ENCODE measurements around the gene ERICH4. TPM values are rescaled to one million over a fixed set of nuclear protein-coding genes. Genes with fewer than 3 reads are reported as not detected.

The ERICH4 gene
- total RNA-seq, 1 experiment from 2014 or later, result not detected

DNA sequence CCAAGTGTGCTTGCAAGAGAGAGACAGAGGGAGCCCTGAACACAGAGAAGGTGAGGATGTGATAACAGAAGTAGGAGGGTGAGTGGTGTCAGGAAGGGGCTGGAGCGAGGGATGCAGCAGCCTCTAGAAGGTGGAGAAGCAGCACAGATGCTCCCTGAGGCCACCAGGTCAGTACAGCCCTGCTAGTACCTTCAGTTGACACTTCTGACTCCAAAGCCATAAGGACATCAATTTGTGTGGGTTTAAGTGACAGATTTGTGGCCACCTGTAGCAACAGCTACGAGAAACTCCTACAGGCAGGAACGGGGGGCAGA lies 6.9 kb downstream of the ERICH4 start:
- no peak overlapping the region for H3K4me3 ChIP-seq (replicated peaks in 1 of 2; ENCODE audit: low read depth in 1 of 2, low read length in 2 of 2)
- DNase-seq (ENCODE audit: low read depth, low spot score) (no peak), ATAC-seq (peak; percentile 13; the same call in 1 of the 2 replicates)
- no peaks in the 10 kb centered on the region for H3K9me3 ChIP-seq (ENCODE audit: control insufficient read depth in 1 of 2, insufficient read depth in 1 of 2, low read depth in 1 of 2, low read length in 2 of 2)
- intact Hi-C loops (cut with micrococcal nuclease), result loop anchor here (1.0 kb wide), 3 partner anchors 113 to 145 kb away; no protein-coding TSS in a partner anchor
- BruUV-seq (replicated peaks), result no TSS peak
- H3K9ac ChIP-seq (ENCODE audit: low read length), result no peak overlapping the region
- RAD21 ChIA-PET (ENCODE audit: low non-redundant PET in 1 of 2, low total read pairs in 2 of 2, uncharacterized antibody in 2 of 2, unreplicated experiment in 2 of 2), result interaction anchor here in 1 of 2 experiments (1.2 to 1.7 kb wide), 2 partner anchors 114 to 121 kb away, joined by 3 to 4 read pairs; no protein-coding TSS in a partner anchor
- TF ChIP-seq JUND (IDR thresholded peaks at IDR 0.05) (no peak), ELF1 (IDR thresholded peaks at IDR 0.05; ENCODE audit: borderline replicate concordance, low read depth) (no peak), YY1 (IDR thresholded peaks at IDR 0.05; ENCODE audit: extremely low read depth, insufficient replicate concordance, low read depth, low read length) (no peak), SIN3A (IDR thresholded peaks at IDR 0.05; ENCODE audit: low read depth) (no peak), CEBPB (IDR thresholded peaks at IDR 0.05; ENCODE audit: low read depth) (no peak), RAD21 (IDR thresholded peaks at IDR 0.05; ENCODE audit: low read depth) (no peak), POLR2AphosphoS5 (IDR thresholded peaks at IDR 0.05; ENCODE audit: low read depth, low read length) (no peak), SP1 (IDR thresholded peaks at IDR 0.05; ENCODE audit: low read depth) (no peak), CBX3 (IDR thresholded peaks at IDR 0.05; ENCODE audit: low read depth) (no peak), EZH2 (IDR thresholded peaks at IDR 0.05) (no peak), POLR2A (IDR thresholded peaks at IDR 0.05; ENCODE audit: borderline replicate concordance, extremely low read depth, insufficient read depth, insufficient read length) (no peak), TCF7L2 (IDR thresholded peaks at IDR 0.05; ENCODE audit: borderline replicate concordance, extremely low read depth, insufficient read depth, insufficient read length) (no peak), EZH2phosphoT487 (IDR thresholded peaks at IDR 0.05; ENCODE audit: borderline replicate concordance) (no peak)
- TF ChIP-seq, protein P1, sequence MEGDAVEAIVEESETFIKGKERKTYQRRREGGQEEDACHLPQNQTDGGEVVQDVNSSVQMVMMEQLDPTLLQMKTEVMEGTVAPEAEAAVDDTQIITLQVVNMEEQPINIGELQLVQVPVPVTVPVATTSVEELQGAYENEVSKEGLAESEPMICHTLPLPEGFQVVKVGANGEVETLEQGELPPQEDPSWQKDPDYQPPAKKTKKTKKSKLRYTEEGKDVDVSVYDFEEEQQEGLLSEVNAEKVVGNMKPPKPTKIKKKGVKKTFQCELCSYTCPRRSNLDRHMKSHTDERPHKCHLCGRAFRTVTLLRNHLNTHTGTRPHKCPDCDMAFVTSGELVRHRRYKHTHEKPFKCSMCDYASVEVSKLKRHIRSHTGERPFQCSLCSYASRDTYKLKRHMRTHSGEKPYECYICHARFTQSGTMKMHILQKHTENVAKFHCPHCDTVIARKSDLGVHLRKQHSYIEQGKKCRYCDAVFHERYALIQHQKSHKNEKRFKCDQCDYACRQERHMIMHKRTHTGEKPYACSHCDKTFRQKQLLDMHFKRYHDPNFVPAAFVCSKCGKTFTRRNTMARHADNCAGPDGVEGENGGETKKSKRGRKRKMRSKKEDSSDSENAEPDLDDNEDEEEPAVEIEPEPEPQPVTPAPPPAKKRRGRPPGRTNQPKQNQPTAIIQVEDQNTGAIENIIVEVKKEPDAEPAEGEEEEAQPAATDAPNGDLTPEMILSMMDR (IDR thresholded peaks at IDR 0.05 in 2 of 3, conservative IDR thresholded peaks at IDR 0.05 in 1 of 3; ENCODE audit: borderline replicate concordance in 1 of 3, insufficient read depth in 1 of 3, low read depth in 2 of 3, low read length in 2 of 3), result no peak
- TF ChIP-seq, protein P2, sequence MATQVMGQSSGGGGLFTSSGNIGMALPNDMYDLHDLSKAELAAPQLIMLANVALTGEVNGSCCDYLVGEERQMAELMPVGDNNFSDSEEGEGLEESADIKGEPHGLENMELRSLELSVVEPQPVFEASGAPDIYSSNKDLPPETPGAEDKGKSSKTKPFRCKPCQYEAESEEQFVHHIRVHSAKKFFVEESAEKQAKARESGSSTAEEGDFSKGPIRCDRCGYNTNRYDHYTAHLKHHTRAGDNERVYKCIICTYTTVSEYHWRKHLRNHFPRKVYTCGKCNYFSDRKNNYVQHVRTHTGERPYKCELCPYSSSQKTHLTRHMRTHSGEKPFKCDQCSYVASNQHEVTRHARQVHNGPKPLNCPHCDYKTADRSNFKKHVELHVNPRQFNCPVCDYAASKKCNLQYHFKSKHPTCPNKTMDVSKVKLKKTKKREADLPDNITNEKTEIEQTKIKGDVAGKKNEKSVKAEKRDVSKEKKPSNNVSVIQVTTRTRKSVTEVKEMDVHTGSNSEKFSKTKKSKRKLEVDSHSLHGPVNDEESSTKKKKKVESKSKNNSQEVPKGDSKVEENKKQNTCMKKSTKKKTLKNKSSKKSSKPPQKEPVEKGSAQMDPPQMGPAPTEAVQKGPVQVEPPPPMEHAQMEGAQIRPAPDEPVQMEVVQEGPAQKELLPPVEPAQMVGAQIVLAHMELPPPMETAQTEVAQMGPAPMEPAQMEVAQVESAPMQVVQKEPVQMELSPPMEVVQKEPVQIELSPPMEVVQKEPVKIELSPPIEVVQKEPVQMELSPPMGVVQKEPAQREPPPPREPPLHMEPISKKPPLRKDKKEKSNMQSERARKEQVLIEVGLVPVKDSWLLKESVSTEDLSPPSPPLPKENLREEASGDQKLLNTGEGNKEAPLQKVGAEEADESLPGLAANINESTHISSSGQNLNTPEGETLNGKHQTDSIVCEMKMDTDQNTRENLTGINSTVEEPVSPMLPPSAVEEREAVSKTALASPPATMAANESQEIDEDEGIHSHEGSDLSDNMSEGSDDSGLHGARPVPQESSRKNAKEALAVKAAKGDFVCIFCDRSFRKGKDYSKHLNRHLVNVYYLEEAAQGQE (IDR thresholded peaks at IDR 0.05; ENCODE audit: low read depth), result no peak
- TF ChIP-seq, protein P3, sequence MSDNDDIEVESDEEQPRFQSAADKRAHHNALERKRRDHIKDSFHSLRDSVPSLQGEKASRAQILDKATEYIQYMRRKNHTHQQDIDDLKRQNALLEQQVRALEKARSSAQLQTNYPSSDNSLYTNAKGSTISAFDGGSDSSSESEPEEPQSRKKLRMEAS (IDR thresholded peaks at IDR 0.05), result no peak
- TF ChIP-seq, protein P4, sequence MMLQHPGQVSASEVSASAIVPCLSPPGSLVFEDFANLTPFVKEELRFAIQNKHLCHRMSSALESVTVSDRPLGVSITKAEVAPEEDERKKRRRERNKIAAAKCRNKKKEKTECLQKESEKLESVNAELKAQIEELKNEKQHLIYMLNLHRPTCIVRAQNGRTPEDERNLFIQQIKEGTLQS (IDR thresholded peaks at IDR 0.05), result no peak
- no peaks in the 10 kb centered on the region for H3K9me2 ChIP-seq (ENCODE audit: insufficient read depth)
- H2AFZ ChIP-seq (ENCODE audit: low read depth, low read length, poor library complexity, severe bottlenecking), result peak overlapping the region; percentile 19
- H3K79me2 ChIP-seq (ENCODE audit: insufficient read depth, low read length), result no peaks in the 10 kb centered on the region
- CTCF ChIA-PET, result interaction anchor here (1.0 to 4.7 kb wide), 6 partner anchors 10 to 148 kb away, joined by 4 to 63 read pairs (median 20); partner anchors contain the start of genes B9D2 and DMAC2
- H3K36me3 ChIP-seq (ENCODE audit: control insufficient read depth in 1 of 2, insufficient read depth in 2 of 2, low read length in 2 of 2), result no peaks in the 10 kb centered on the region
- H3K4me2 ChIP-seq (ENCODE audit: low read length), result peak overlapping the region; percentile 78
- H4K20me1 ChIP-seq (ENCODE audit: insufficient read depth), result no peaks in the 10 kb centered on the region
- no peaks in the 10 kb centered on the region for H3K27me3 ChIP-seq (ENCODE audit: insufficient read depth, low read length)
- H3K4me1 ChIP-seq (ENCODE audit: control insufficient read depth in 1 of 2, insufficient read depth in 2 of 2, low read length in 2 of 2), result peaks cover 0 to 10% of the 10 kb centered on the region in 2 experiments; a peak in 2 of 4 replicates
- no peak overlapping the region for H3K27ac ChIP-seq (ENCODE audit: low read depth, low read length)
- POLR2A ChIA-PET, result interaction anchor here (2.7 kb wide), 1 partner anchor 10 kb away, joined by 12 read pairs; the partner anchor contains the start of gene DMAC2

Data from HCT116 (cell line).